ENCODE measurements around the gene HDAC5.

The HDAC5 gene

GRCh38 chr17:44087319-44087718 lies 36.1 kb downstream of the HDAC5 start:
- Histone ChIP-seq H3K9ac (peak overlapping the region; percentile 43; the same call in 1 of the 2 replicates), H4K20me1 (peaks cover 10% of the 10 kb centered on the region; the same call in 1 of the 2 replicates), H3K9me3 (no peaks in the 10 kb centered on the region), H3K4me3 (no peak overlapping the region), H3K4me2 (peak overlapping the region; percentile 54), H3K27ac (peak overlapping the region; percentile 51), H3K27me3 (no peaks in the 10 kb centered on the region), H3K36me3 (peaks cover 97% of the 10 kb centered on the region), H3K4me1 (peaks cover 28% of the 10 kb centered on the region)
- TF ChIP-seq Cebpa-rat (IDR thresholded peaks at IDR 0.05), result no peak

GRCh38 chr17:44086364-44087311 lies 36.8 kb downstream of the HDAC5 start:
- H3K4me3 ChIP-seq, result no peak overlapping the region
- no peaks in the 10 kb centered on the region for H3K27me3 ChIP-seq
- peaks cover 97% of the 10 kb centered on the region for H3K36me3 ChIP-seq
- H3K9me3 ChIP-seq, result no peaks in the 10 kb centered on the region
- no peak for TF ChIP-seq Cebpa-rat (IDR thresholded peaks at IDR 0.05)
- peak overlapping the region; percentile 43 for H3K9ac ChIP-seq
- peak overlapping the region; percentile 53 for H3K27ac ChIP-seq
- peak overlapping the region; percentile 54 for H3K4me2 ChIP-seq
- peaks cover 16% of the 10 kb centered on the region; the same call in 1 of the 2 replicates for H4K20me1 ChIP-seq
- peaks cover 25% of the 10 kb centered on the region for H3K4me1 ChIP-seq

GRCh38 chr17:44085908-44086307 lies 37.5 kb downstream of the HDAC5 start:
- peaks cover 25% of the 10 kb centered on the region for H3K4me1 ChIP-seq
- peak overlapping the region; percentile 53 for H3K27ac ChIP-seq
- peaks cover 97% of the 10 kb centered on the region for H3K36me3 ChIP-seq
- no peaks in the 10 kb centered on the region for H3K27me3 ChIP-seq
- H3K9ac ChIP-seq, result 0 out of 2 replicates have a peak overlapping the region, but pooled peaks have one; percentile 16
- H3K9me3 ChIP-seq, result no peaks in the 10 kb centered on the region
- TF ChIP-seq Cebpa-rat (IDR thresholded peaks at IDR 0.05), result no peak
- no peak overlapping the region for H3K4me3 ChIP-seq
- H3K4me2 ChIP-seq, result no peak overlapping the region
- H4K20me1 ChIP-seq, result peaks cover 18% of the 10 kb centered on the region

- Histone ChIP-seq H3K9me3 (no peaks in the 10 kb centered on the region), H3K27me3 (no peaks in the 10 kb centered on the region), H3K36me3 (peaks cover 97% of the 10 kb centered on the region), H3K9ac (no peak overlapping the region), H3K4me3 (no peak overlapping the region), H3K4me1 (peaks cover 33% of the 10 kb centered on the region), H4K20me1 (peaks cover 28% of the 10 kb centered on the region), H3K27ac (no peak overlapping the region), H3K4me2 (no peak overlapping the region)
- TF ChIP-seq Cebpa-rat (IDR thresholded peaks at IDR 0.05), result no peak
These were observed 38.5 kb downstream of the HDAC5 start for GRCh38 chr17:44084921-44085320.

GRCh38 chr17:44084131-44084538 lies 39.3 kb downstream of the HDAC5 start:
- no peak overlapping the region for H3K4me3 ChIP-seq
- no peak for TF ChIP-seq Cebpa-rat (IDR thresholded peaks at IDR 0.05)
- H3K36me3 ChIP-seq, result peaks cover 97% of the 10 kb centered on the region
- H3K4me2 ChIP-seq, result no peak overlapping the region
- peaks cover 32% of the 10 kb centered on the region for H4K20me1 ChIP-seq
- H3K9me3 ChIP-seq, result no peaks in the 10 kb centered on the region
- H3K27ac ChIP-seq, result no peak overlapping the region
- no peaks in the 10 kb centered on the region for H3K27me3 ChIP-seq
- H3K9ac ChIP-seq, result no peak overlapping the region
- H3K4me1 ChIP-seq, result peaks cover 36% of the 10 kb centered on the region

- no peak overlapping the region for H3K4me3 ChIP-seq
- H4K20me1 ChIP-seq, result peaks cover 40% of the 10 kb centered on the region
- no peak overlapping the region for H3K9ac ChIP-seq
- H3K4me2 ChIP-seq, result no peak overlapping the region
- H3K9me3 ChIP-seq, result no peaks in the 10 kb centered on the region
- H3K4me1 ChIP-seq, result peaks cover 29% of the 10 kb centered on the region
- TF ChIP-seq Cebpa-rat (IDR thresholded peaks at IDR 0.05), result no peak
- peaks cover 97% of the 10 kb centered on the region for H3K36me3 ChIP-seq
- H3K27me3 ChIP-seq, result no peaks in the 10 kb centered on the region
- H3K27ac ChIP-seq, result no peak overlapping the region
These were observed 40.1 kb downstream of the HDAC5 start for GRCh38 chr17:44083250-44083849.

- H3K36me3 ChIP-seq, result peaks cover 97% of the 10 kb centered on the region
These were observed 41.0 kb downstream of the HDAC5 start for GRCh38 chr17:44082256-44082927.

GRCh38 chr17:44081681-44082080 lies 41.8 kb downstream of the HDAC5 start:
- Histone ChIP-seq H3K9ac (no peak overlapping the region), H3K27ac (no peak overlapping the region)

More at GRCh38 chr17:44082256-44082927, 41.0 kb downstream of the HDAC5 start:
- Histone ChIP-seq H3K4me2 (no peak overlapping the region), H3K27me3 (no peaks in the 10 kb centered on the region), H3K4me3 (no peak overlapping the region), H3K9ac (no peak overlapping the region), H3K9me3 (no peaks in the 10 kb centered on the region), H3K27ac (no peak overlapping the region), H4K20me1 (peaks cover 50% of the 10 kb centered on the region), H3K4me1 (peaks cover 27% of the 10 kb centered on the region)
- no peak for TF ChIP-seq Cebpa-rat (IDR thresholded peaks at IDR 0.05)

More at GRCh38 chr17:44081681-44082080, 41.8 kb downstream of the HDAC5 start:
- TF ChIP-seq Cebpa-rat (IDR thresholded peaks at IDR 0.05), result no peak
- no peaks in the 10 kb centered on the region for H3K9me3 ChIP-seq
- H3K27me3 ChIP-seq, result no peaks in the 10 kb centered on the region
- peaks cover 29% of the 10 kb centered on the region for H3K4me1 ChIP-seq
- H3K36me3 ChIP-seq, result peaks cover 100% of the 10 kb centered on the region
- H4K20me1 ChIP-seq, result peaks cover 57% of the 10 kb centered on the region
- no peak overlapping the region for H3K4me2 ChIP-seq
- no peak overlapping the region for H3K4me3 ChIP-seq
